Activated T-helper 9 cell treated with anti-CD3 and anti-CD28 coated beads, Interleukin-2, amount 50 U/mL, for 16 hours (primary cell): ENCODE measurements around the gene TJP2.

ENCODE experiments used
- DNase-seq: peaks from one replicate; pipeline ENCODE4 v3.0.0-alpha.2; 2020; ENCODE audit warnings: low read depth

TJP2 gene

DNA sequence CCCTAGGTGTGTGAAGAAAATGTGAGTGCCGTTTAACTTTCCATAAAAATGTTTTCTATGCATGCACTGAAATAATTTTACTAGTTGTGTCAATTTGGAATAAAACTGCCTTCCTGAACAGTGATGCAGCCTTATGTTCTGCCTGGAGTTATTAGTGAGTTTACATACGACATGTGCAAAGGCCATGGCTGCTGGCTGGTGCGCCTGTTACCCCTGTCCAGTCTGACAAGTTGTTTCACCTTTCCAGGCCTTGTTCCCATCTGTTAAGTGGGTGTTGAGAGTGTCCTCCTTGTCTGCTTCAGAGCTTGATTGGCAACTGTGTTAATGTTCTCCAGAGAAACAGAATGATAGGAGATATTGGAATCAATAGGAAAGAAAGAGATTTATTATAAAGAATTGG lies 60.6 kb downstream of the TJP2 start:
- DNase-seq: no peak

DNA sequence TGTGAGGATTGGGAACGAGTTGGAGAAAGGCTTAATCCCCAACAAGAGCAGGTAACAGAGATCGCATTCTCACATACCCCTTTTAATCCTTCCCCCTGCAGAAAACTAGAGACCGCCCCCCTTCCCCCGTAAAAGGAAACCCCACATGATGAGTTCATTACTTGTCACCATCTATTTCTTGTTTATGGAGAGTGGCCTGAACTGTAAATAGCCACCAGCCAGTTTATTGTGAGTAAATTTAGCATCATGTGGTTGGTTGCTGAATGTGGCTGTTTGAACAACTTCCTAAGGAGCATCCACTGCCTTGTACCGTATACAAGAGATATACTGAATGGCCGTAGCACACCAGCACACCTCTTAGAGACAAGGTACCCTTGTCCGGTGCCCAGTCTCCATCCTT lies 62.1 kb downstream of the TJP2 start:
- DNase-seq: no peak

DNA sequence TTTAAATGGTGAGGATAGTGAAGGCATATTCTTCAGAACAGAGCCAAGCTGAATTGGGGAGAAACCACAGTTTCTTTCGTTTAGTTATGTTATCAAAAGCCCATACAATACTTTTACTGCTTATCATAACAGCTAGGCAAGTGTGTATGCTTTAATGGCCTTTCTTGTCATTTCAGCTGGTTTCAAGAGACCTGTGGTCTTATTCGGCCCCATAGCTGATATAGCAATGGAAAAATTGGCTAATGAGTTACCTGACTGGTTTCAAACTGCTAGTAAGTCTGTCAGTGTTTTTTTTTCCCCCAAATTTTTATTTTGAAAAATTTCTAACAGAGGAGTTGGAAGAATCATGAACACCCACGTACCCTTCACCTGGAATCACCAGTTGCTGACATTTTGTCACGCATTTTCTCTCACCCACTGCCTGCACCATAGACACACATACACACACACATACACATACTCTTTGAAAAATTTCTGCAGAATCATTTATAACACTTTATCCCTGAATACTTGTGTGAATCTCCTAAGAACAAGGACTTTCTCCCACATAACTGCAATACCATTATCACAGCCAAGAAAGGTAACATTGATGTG lies 63.7 kb downstream of the TJP2 start:
- no peak for DNase-seq

DNA sequence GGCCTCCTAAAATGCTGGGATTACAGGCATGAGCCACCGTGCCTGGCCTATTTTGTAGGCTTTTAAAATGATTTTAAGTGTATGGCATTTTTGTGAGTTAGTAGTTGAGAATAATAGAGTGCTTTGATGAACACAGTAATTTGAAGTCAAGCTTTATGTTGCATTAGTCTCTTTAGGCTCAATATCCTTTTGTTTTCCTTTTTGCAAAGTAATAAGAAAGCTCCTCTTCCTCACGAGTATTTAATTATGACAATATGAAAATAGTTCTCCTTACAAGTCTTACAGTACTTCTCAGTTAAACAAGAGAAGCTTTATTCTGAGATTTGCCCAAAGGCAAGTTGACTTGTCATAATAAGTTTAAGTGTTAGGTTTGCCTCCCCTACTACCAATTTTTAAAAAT lies 69.0 kb downstream of the TJP2 start:
- DNase-seq: no peak

DNA sequence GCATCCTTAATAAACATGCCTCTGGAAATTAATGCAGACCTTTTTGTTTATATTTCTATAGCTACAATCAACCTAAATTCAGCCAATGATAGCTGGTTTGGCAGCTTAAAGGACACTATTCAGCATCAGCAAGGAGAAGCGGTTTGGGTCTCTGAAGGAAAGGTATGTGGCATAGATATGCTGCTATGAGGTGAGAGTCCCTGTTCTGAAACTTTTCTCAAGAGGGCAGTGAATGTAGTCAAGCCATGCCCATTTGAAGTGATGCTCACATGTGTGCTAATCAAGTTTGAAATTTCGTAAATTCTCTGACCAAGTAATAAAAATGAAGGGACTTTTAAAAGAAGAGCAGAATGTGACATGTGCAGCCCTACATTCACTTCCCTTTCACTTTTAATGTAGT lies 72.6 kb downstream of the TJP2 start:
- DNase-seq: no peak

DNA sequence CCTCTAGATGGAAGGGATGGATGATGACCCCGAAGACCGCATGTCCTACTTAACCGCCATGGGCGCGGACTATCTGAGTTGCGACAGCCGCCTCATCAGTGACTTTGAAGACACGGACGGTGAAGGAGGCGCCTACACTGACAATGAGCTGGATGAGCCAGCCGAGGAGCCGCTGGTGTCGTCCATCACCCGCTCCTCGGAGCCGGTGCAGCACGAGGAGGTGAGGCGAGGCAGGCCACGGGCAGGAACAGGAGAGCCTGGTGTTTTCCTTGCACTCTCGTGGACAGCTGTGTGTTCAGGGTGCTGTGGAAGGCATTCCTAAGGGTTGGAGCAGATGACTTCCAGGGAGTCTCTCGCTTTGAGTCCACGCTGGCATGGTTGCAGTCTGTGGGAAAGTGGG lies 73.9 kb downstream of the TJP2 start:
- DNase-seq: no peak

DNA sequence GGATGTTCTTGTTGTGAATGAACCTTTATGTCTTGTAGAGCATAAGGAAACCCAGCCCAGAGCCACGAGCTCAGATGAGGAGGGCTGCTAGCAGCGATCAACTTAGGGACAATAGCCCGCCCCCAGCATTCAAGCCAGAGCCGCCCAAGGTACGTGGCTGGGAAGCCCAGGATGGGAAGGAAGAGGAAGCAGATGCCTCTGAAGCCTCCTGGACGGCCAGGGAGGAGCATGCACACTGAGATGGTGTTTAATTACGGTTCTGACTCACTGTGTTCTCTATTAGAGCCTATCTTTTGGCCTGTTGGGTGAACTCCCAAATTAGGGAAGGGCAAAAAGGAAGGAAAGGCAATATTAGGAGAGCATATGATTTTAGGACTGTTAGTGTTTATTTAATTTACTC lies 75.3 kb downstream of the TJP2 start:
- DNase-seq: no peak

DNA sequence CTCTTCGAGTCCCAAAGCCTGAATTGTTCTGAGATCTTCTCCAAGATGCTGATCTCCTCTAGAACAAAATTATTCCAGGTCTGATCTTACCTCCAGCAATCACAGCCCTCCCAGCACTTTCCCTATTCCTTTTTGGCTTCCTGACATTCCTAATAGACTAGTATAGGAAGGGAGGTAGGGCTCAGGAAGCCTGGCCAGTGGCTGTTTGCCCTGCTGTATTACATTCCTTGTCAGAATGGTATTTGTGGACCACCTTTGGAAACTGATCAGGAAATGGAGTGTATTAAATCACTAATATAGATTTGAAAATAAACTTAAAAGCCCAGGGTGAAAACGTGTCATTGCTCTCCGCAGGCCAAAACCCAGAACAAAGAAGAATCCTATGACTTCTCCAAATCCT lies 76.6 kb downstream of the TJP2 start:
- DNase-seq: no peak

DNA sequence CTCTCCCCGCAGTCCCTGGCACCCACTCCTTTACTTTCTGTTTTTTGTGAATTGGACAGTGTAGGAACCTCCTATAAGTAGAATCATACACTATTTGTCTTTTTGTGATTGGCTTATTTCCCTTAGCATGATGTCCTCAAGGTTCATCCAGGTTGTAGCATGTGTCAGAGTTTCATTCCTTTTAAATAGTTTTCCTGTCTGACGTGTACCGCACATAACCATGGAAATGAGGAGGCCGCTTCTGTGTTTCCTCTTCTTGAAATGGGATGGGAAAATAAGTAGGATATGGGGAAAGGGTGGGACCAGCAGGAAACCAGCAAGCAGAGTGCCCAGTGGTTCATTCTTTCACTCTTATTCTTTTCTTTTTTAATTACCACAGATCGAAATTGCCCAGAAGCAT lies 78.4 kb downstream of the TJP2 start:
- no peak for DNase-seq

DNA sequence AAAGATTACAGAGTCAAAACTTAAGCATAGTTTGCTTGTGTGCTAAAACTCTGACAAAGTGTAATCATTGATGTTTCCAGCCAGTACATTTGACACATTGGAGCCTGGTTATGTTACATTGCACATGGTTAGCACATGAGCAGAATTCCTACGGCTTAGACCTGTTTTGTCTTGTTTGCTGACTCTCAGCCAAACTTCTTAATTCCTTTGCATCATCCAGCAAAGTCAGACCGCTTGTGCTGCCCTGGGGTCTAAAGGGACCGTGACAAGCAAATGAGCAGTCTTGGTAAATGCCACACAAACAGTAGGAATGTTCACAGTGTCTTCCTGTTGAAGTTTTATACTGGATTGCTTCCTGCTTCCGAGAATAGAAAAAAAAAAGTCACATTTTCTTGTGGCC lies 79.0 kb downstream of the TJP2 start:
- DNase-seq: no peak

DNA sequence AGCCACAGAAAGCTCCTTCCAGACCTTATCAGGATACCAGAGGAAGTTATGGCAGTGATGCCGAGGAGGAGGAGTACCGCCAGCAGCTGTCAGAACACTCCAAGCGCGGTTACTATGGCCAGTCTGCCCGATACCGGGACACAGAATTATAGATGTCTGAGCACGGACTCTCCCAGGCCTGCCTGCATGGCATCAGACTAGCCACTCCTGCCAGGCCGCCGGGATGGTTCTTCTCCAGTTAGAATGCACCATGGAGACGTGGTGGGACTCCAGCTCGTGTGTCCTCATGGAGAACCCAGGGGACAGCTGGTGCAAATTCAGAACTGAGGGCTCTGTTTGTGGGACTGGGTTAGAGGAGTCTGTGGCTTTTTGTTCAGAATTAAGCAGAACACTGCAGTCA lies 80.1 kb downstream of the TJP2 start:
- DNase-seq: no peak

DNA sequence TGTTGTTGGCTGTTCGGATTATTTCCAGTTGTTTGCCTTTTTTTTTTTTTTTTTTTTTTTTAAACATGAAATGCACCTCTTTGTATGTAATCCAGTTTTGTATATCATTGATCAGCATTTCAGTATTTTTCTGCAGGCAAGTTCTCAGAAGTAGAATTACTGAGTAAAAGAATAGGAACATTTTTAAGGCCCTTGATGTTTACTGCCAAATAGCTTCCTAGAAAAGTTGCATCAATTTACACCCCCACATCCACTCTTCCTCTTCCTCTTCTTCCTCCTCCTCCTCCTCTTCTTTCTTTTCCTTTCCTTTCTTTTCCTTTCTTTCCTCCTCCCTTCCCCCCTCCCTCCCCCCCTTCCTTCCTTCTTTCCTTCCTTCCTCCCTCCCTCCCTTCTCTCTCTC lies 81.5 kb downstream of the TJP2 start:
- no peak for DNase-seq

DNA sequence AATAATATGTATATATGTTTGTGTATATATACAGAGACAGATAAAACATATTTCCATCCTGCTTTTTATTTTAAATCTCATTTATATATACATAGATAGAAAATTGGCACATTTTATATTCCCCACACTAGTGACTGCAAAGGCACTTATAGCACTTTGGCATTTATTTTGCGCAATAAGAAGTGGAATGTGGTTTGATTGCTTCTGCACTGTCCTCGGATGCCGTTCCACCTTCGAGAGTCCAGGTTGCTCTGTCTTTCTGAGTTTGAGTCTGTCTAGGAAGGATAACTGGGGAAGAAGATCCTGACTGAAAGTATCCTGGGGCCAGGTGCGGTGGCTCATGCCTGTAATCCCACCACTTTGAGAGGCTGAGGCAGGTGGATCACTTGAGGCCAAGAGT lies 84.5 kb downstream of the TJP2 start:
- DNase-seq: no peak

DNA sequence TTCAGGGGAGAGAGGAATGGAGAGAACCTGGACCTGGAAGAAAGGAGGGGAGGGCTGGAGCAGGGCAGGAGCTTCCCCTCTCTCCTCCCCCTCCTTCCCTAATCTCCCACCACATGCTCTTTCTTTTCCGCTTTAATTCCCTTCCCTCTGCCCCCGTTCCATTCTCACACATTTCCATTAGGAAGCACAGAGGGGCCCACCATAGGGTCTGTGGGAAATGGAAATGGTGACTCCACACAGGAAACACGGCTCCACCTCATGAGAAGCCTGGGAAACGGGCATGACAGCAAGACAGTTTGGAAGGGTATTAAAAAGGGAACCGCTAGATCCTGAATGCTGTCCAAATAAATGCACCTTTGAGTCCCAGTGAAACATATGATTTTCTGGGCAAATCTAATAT lies 86.1 kb downstream of the TJP2 start:
- DNase-seq: no peak

DNA sequence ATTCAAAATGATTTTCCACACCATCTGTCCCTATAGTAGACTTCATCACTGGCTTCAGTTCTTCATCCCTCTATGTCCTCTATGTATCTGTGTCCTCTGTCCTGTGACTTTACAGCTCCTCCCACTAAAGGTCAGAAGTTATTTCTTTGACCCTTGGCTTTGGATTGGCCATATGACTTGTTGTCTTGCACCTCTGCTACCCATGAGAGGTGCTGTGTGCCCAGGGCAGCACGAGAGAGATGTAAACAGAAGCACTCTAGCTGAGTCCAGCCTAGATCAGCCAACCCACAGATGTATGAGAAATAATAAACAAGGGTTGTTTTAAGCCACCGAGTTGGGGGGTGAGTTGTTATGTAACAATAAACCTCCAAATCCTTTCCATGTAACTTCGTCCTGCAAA lies 87.6 kb downstream of the TJP2 start:
- DNase-seq: no peak

DNA sequence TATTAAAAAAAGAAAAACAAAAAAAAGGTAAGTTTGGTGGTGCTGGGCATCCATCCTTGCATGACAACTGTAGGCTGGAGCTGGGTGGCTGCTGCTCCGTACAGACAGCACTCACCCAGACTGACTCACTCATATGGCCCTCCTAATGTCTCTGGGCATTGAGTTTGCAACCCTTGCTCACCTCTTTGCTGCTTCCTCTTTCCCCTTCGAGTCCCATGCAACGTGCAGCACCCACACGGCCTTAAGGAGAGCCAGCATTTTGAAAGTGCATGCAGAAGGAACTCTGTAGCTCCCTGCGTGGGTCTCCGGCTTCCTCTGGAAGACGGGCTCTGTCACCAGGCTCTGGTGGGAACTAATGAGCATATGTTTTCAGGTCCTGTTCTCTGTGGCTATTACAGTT lies 90.4 kb downstream of the TJP2 start:
- DNase-seq: no peak

DNA sequence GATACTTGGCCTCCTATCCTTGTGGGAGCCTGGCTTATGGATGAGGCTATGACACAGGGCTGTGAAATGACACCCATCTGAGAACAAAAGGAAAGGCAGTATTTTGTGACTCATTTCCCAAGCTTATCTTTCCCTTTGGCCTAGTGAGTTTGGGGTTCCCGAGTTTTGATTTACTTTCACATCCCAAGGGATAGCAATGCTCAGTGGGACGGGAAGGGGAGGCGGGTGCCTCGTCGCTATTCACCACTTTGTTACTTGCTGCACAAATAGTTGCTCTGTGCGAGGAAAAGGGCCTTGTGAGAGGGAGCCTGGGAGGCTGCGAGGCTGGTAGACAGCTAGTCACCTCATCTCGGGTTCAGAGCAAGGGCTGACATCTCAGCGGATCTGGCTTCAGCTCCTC lies 91.8 kb downstream of the TJP2 start:
- no peak for DNase-seq

DNA sequence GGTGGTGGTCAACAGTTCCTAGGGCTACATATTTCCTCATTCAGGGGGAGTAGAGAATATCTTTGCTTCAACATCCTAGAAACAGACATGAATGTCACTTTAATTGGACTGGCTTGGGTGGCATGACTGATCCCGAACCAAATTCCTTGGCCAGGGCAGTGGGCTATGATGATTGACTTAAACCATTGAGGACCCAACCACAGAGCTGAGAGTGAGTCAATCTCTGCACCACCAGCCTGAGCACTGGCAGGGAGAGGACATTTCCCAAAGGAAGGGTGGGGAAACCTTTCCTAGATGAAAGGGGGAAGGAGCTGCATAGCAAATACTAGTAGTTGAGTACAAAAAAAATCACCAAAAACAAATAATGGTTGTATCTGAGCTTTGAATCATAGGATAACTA lies 98.1 kb downstream of the TJP2 start:
- DNase-seq: no peak

DNA sequence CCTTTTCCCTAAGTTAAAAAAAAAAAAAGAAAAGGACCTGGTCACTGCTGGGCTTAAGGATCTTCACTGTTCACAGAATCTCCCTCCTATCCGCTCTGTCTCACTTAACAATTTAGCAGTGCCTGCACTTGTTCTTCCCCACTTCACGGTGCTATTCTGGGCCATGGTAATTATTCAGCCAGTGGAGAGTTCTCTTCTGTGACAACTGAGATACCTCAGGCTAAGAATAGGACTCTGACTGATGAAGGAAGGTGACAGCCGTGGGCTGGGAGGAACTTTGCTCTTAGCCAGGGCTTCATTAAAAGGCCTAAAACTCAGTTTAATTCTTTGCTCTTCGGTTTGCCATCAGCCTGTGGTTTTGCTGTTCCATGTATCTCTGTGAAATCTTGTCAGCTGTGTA lies 99.1 kb downstream of the TJP2 start:
- no peak for DNase-seq

DNA sequence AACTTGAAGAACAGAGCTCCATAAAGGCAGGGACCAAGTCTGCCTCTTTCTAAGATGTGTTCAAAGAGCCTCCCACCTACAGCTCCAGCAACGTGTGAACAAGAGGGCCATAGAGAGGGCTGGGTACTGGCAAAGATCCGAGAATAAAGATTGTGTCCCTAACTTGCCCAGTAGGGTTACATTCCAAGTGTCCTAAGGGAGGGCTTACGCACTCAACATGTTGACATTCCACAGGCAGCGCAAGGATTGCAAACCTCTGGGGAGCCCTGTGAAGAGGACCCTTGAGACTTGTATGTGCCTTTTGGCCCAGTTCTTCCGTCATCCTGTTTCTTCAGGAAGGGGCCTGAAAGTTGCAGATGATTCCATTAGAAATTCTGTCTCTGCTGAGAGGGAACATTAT lies 102.7 kb downstream of the TJP2 start:
- DNase-seq: no peak

DNA sequence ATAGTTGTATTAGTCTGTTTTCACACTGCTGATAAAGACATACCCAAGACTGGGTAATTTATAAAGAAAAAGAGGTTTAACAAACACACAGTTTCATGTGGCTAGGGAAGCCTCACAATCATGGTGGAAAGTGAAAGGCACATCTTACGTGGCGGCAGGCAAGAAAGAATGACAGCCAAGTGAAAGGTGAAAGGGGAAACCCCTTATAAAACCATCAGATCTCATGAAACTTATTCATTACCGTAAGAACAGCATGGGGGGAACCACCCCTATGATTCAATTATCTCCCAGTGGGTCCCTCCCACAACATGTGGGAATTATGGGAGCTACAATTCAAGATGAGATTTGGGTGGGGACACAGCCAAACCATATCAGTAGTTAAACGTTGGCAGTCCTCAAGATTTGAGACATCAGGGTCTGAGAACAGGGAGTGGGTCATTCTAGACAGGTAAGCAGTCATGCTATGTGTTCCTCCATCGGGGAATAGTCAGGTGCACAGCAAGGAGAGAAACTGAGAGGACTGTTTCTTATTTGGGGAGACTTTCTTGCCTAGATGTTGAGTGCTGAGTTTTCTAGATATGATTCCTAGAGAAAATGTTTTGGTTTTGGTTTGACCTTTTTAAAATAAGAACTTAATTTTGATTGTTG lies 105.1 kb downstream of the TJP2 start:
- no peak for DNase-seq

DNA sequence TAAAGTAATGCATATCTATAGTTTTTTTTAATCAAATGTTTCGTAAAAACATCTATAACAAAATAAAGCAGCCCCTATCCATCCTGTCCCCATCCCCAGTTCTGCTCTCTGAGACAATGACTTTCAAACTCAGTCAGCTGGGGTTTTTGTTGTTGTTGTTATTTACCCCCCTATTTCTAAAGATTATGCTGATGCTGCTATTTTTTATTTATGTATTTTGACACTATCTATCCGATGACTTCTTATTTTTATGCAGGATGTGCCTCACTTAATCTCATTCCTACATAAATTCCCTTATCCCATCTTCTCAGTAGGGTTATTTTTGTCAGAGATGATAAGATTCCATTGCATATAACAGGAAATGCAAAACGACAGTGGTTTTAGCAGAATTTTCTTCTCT lies 105.7 kb downstream of the TJP2 start:
- DNase-seq: no peak

DNA sequence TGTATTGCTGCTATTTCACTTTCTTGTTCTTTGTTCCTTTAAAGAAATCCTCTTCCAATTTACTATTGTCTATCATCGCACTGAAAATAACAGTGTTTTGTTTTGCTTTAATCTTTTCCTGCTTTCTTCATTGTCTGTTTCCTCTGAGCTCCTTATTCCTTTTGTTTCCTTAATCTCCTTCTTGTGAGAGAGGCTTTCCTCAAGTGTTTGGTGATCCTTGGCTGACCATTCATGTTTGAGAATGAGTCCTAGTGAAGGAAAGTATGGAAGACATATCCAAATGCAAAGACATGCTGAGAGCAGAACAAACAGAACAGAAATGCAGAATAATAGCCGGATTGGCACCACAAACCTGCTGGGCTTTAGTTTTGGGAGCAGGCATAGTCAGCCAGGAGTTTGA lies 108.9 kb downstream of the TJP2 start:
- no peak for DNase-seq

DNA sequence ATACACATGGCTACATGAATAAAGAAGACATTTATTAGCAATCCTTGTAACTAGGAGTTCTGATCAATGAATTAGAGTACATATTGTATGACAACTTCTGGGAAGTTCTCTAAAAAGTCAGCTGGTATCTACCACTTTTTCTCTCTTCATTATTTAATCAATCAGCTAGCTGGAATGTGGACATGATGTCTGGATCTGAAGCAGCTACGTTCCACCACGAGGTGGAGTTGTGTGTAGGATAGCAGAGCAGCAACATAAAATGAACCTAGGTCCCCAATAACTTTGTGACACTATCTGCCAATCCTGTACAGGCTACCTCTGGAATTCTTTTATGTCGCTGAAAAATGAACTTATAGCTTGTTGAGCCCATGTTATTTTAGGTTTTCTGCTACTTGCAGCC lies 118.0 kb downstream of the TJP2 start:
- no peak for DNase-seq

DNA sequence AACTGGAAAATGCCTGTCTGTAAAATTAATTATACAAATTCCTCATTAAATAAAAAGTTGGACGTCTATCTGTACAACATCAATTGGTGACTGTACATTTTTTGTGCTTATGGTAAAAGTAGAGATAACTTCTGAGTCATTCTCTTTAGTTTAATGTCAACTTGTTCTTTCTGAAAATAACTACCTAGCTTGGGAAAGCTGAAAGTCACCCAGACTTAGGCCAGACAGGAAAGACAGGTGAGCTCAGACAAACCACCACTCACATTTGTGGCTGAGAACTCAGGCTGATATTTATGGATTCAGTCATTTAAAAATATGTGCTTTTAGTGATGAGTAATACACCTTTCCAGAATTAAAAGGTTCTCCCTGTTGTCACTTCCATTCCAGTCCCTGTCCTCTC lies 119.1 kb downstream of the TJP2 start:
- no peak for DNase-seq
